Measurements from ENCODE around the gene GPR65. TPM values are rescaled to one million over a fixed set of nuclear protein-coding genes. Genes with fewer than 3 reads are reported as not detected.
A peak's percentile ranks its signal among the peaks of the same experiment; 100 is the strongest.

Gene GPR65
- total RNA-seq, 6 experiments from 2014 or later: 1.0 to 2.7 (median 1.2) TPM

GRCh38 chr14:88010331-88010730 lies 5.4 kb downstream of the GPR65 start:
- DNase-seq (no peak), ATAC-seq (no peak)
- no peaks in the 10 kb centered on the region for H3K27me3 ChIP-seq
- no peaks in the 10 kb centered on the region for H3K36me3 ChIP-seq
- H3K4me3 ChIP-seq: no peak overlapping the region
- no peak for TF ChIP-seq POLR2A (IDR thresholded peaks at IDR 0.05)
- no peak for TF ChIP-seq CTCF (IDR thresholded peaks at IDR 0.05)
- 83% methylated on average over 2 of the region's 2 CpGs for WGBS (ENCODE audit: insufficient coverage, low coverage, low lambda C conversion rate, missing lambda C conversion rate)
- H3K4me1 ChIP-seq: no peaks in the 10 kb centered on the region
- intact Hi-C loops (cut with DNase I): loop anchor here in 1 of 2 donors (10.0 kb wide), 1 partner anchor 154 kb away; no protein-coding TSS in a partner anchor
- H3K9me3 ChIP-seq: no peaks in the 10 kb centered on the region
- no peak overlapping the region for H3K27ac ChIP-seq

DNA sequence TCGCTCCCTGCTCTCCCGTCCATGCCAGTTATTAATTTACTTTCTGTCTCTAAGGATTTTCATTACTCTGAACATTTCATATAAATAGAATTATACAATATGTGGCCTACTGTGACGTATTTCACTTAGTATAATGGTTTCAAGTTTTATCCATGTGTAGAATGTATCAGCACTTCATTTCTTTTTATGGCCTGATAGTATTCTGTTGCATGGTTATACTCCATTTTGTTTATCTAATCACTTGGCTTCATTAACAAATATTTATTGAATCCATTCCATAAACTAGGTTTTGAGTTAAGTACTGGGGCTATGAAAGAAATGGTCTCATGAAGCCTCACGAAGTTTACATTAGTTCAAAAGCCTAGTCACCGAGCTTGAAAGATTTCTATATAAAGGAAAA lies 7.6 kb downstream of the GPR65 start:
- 70% methylated on average over 5 of the region's 5 CpGs for WGBS (ENCODE audit: insufficient coverage, low coverage, low lambda C conversion rate, missing lambda C conversion rate)
- H3K4me3 ChIP-seq: no peak overlapping the region
- no peaks in the 10 kb centered on the region for H3K4me1 ChIP-seq
- ATAC-seq (no peak), DNase-seq (no peak)
- no peaks in the 10 kb centered on the region for H3K9me3 ChIP-seq
- no peak for TF ChIP-seq POLR2A (IDR thresholded peaks at IDR 0.05)
- no peak for TF ChIP-seq CTCF (IDR thresholded peaks at IDR 0.05)
- intact Hi-C loops (cut with DNase I): loop anchor here in 1 of 2 donors (10.0 kb wide), 1 partner anchor 152 kb away; no protein-coding TSS in a partner anchor
- no peaks in the 10 kb centered on the region for H3K27me3 ChIP-seq
- no peaks in the 10 kb centered on the region for H3K36me3 ChIP-seq
- no peak overlapping the region for H3K27ac ChIP-seq

DNA sequence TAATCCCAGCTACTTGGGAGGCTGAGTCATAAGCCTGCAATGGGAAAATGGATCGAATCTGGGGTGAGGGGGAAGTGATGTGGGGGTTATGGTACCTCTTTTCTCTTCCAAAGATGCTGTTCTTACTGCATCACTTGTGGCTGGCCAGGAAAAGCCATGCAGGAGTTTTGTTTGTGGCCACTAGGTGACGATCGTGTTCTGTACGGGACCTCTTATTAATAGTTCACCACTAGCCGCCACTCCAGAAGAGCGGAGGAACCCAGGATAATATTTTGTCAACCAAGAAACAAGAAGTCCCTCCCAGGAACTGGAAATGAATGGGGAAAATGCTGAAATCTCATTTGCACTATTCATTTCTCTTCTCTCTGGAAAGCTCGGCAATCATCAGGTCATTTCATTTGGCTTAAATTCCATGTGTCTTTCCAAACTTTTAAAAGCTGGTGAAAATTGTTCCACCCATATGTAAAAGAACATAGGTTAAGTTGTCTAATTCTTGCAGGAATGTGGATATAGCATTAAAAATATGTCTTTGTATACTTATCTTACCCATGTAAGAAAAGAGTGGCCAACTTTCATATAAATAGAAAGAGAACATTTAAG lies 8.9 kb downstream of the GPR65 start:
- ATAC-seq (peak; percentile 99 to 100 (median 100)), DNase-seq (peak; percentile 49 to 79 (median 62))
- TF ChIP-seq CTCF (IDR thresholded peaks at IDR 0.05) (peak; percentile 94 to 98 (median 96)), POLR2A (IDR thresholded peaks at IDR 0.05) (no peak)
- Histone ChIP-seq H3K9me3 (no peaks in the 10 kb centered on the region), H3K4me3 (no peak overlapping the region), H3K27ac (no peak overlapping the region), H3K36me3 (no peaks in the 10 kb centered on the region), H3K27me3 (no peaks in the 10 kb centered on the region), H3K4me1 (no peaks in the 10 kb centered on the region)
- 2% methylated on average over 7 of the region's 7 CpGs for WGBS (ENCODE audit: insufficient coverage, low coverage, low lambda C conversion rate, missing lambda C conversion rate)
- intact Hi-C loops (cut with DNase I): loop anchor here in 1 of 2 donors (10.0 kb wide), 1 partner anchor 151 kb away; no protein-coding TSS in a partner anchor

DNA sequence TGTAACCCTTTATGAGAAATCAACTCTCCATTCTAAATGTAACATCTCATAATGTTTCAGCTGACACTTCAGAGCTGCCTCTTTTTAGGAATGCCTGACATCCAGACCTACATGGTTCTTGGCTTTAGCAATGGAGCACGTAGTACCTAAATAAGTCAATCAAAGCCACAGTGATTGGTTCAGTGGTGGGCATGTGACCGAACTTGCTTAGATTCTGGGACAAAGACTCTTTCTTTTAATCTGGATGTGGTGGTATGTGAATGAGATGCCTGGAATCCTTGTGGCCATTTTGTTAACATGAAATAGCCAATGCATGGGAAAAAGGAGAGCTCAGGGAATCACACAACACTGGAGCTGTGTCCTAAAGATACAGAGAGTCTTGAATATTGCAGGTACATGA lies 11.8 kb downstream of the GPR65 start:
- H3K4me1 ChIP-seq: no peaks in the 10 kb centered on the region
- intact Hi-C loops (cut with DNase I): loop anchor here (5.0 to 10.0 kb wide), 2 partner anchors 148 to 151 kb away; no protein-coding TSS in a partner anchor
- no peak overlapping the region for H3K4me3 ChIP-seq
- 100% methylated on average over 2 of the region's 2 CpGs for WGBS (ENCODE audit: insufficient coverage, low coverage, low lambda C conversion rate, missing lambda C conversion rate)
- ATAC-seq (no peak), DNase-seq (no peak)
- H3K9me3 ChIP-seq: no peaks in the 10 kb centered on the region
- no peaks in the 10 kb centered on the region for H3K27me3 ChIP-seq
- TF ChIP-seq POLR2A (IDR thresholded peaks at IDR 0.05) (no peak), CTCF (IDR thresholded peaks at IDR 0.05) (no peak)
- H3K36me3 ChIP-seq: no peaks in the 10 kb centered on the region
- H3K27ac ChIP-seq: no peak overlapping the region
